HepG2 (cell line): ENCODE results near the gene SHC1.

Experiments
- EZH2 ChIP-seq: conservative IDR thresholded peaks from 2 replicates; pipeline ENCODE4 v1.6.1; 2012; ENCODE audit warnings: mild to moderate bottlenecking, low read depth, low read length, moderate library complexity
- FOXK2 ChIP-seq: fragments of 450-650 bp; IDR thresholded peaks from 2 replicates; pipeline ENCODE4 v1.6.1; 2016
- HNRNPUL1 ChIP-seq: fragments of 200-400 bp; formaldehyde crosslinking; IDR thresholded peaks from 2 replicates; pipeline ENCODE4 v1.6.1; 2017; ENCODE audit warnings: low read depth, mild to moderate bottlenecking, low read length, moderate library complexity
- JUNB ChIP-seq: sonication (generic); formaldehyde crosslinking; IDR thresholded peaks from 2 replicates; pipeline ENCODE4 v1.8.0; 2022; ENCODE audit warnings: missing genetic modification reagents, mild to moderate bottlenecking, borderline replicate concordance
- NR2F2 ChIP-seq: IDR thresholded peaks from 2 replicates; pipeline ENCODE4 v1.6.1; 2012; ENCODE audit warnings: low read depth, inconsistent platforms, borderline replicate concordance
- SIX4 ChIP-seq: sonication (generic); formaldehyde crosslinking; IDR thresholded peaks from 2 replicates; pipeline ENCODE4 v1.4.0; 2020; ENCODE audit warnings: missing genetic modification reagents
- TGIF2 ChIP-seq: IDR thresholded peaks from 2 replicates; pipeline ENCODE4 v1.6.1; 2016; ENCODE audit warnings: control low read depth, missing compliant biosample characterization
- ZNF274 ChIP-seq: sonication (generic); formaldehyde crosslinking; IDR thresholded peaks from 2 replicates; pipeline ENCODE4 v1.5.1; 2020; ENCODE audit warnings: mild to moderate bottlenecking, missing genetic modification reagents
- ZNF792 ChIP-seq: IDR thresholded peaks from 2 replicates; pipeline ENCODE4 v1.6.1; 2016
- TF ChIP-seq, protein P1 (sequence below): sonication (generic); formaldehyde crosslinking; IDR thresholded peaks from 2 replicates; pipeline ENCODE4 v1.5.0; 2020; ENCODE audit warnings: mild to moderate bottlenecking, missing genetic modification reagents, moderate library complexity

DNA sequence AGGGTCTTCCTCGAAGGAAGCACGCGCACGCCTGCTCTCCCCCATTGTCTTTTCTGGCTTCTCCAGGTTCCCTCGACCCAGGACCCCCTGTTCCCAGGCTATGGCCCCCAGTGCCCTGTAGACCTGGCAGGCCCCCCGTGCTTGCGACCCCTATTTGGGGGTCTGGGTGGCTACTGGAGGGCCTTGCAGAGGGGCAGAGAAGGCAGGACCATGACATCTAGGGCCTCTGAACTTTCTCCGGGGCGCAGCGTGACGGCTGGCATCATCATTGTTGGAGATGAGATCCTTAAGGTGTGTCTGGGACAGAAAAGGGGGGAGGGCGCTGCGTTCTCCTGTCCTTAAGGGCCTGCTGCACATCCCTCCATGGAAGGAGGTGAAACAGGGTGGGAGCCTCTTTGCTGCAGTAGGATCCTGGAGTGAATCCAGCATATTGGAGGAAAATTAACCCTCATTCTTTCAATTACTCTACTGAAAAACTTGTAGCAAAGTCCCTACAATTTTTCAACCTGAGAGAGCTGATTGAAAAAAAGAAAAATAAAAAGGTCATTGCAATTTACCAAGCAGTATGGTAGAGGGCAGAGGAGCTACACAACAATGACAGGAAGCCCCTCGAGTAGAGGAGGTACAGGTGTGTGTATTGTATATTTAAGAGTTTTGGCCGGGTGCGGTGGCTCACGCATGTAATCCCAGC is 13.4 kb upstream of the SHC1 start:
- TF ChIP-seq NR2F2 (no peak), EZH2 (no peak), ZNF792 (CRISPR knock-in tag) (no peak), TGIF2 (CRISPR knock-in tag) (no peak), JUNB (CRISPR knock-in tag) (no peak), HNRNPUL1 (no peak), FOXK2 (no peak), ZNF274 (CRISPR knock-in tag) (no peak), SIX4 (CRISPR knock-in tag) (no peak)
- TF ChIP-seq, protein P1, sequence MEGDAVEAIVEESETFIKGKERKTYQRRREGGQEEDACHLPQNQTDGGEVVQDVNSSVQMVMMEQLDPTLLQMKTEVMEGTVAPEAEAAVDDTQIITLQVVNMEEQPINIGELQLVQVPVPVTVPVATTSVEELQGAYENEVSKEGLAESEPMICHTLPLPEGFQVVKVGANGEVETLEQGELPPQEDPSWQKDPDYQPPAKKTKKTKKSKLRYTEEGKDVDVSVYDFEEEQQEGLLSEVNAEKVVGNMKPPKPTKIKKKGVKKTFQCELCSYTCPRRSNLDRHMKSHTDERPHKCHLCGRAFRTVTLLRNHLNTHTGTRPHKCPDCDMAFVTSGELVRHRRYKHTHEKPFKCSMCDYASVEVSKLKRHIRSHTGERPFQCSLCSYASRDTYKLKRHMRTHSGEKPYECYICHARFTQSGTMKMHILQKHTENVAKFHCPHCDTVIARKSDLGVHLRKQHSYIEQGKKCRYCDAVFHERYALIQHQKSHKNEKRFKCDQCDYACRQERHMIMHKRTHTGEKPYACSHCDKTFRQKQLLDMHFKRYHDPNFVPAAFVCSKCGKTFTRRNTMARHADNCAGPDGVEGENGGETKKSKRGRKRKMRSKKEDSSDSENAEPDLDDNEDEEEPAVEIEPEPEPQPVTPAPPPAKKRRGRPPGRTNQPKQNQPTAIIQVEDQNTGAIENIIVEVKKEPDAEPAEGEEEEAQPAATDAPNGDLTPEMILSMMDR (CRISPR knock-in tag): 0 out of 2 replicates have a peak, but pooled peaks have one; percentile 5
